Neural cell (in vitro differentiated cells): Measurements from ENCODE around the gene CCL15. TPM values are rescaled to one million over a fixed set of nuclear protein-coding genes. Genes with fewer than 3 reads are reported as not detected.

Experiments used
- H2AFZ ChIP-seq: fragments of 200-600, 300-800 bp; sonication (generic), shearing (Covaris generic); 2 replicates; pipeline ENCODE4 v1.6.0; 2014; ENCODE audit warnings: low read depth, mild to moderate bottlenecking, antibody characterized with exemption, low read length, moderate library complexity
- H3F3A ChIP-seq: fragments of 200-600 bp; shearing (Covaris generic); 2 replicates; pipeline ENCODE4 v1.6.1; 2016; ENCODE audit warnings: mild to moderate bottlenecking, moderate library complexity, mixed read lengths, antibody characterized with exemption, low read length; ENCODE audit not compliant: insufficient read depth, poor library complexity, severe bottlenecking
- H3K27ac ChIP-seq: fragments of 200-600, 300-800 bp; sonication (generic), shearing (Covaris generic); 2 replicates; pipeline ENCODE4 v1.5.1; 2014; ENCODE audit warnings: mild to moderate bottlenecking, low read length, moderate library complexity
- H3K27me3 ChIP-seq: fragments of 300-800, 200-600 bp; sonication (generic), shearing (Covaris generic); 2 replicates; pipeline ENCODE4 v1.6.0; 2014; ENCODE audit warnings: mild to moderate bottlenecking, low read depth, low read length, moderate library complexity; ENCODE audit not compliant: insufficient read depth
- H3K36me3 ChIP-seq: fragments of 300-800, 200-600 bp; sonication (generic), shearing (Covaris generic); 2 replicates; pipeline ENCODE4 v1.5.1; 2014; ENCODE audit warnings: mild to moderate bottlenecking, antibody characterized with exemption, low read length, moderate library complexity; ENCODE audit not compliant: insufficient read depth
- H3K4me2 ChIP-seq: fragments of 300-800, 200-600 bp; sonication (generic), shearing (Covaris generic); 2 replicates; pipeline ENCODE4 v1.6.0; 2014; ENCODE audit warnings: mild to moderate bottlenecking, low read length
- H3K4me3 ChIP-seq: fragments of 300-800, 200-600 bp; sonication (generic), shearing (Covaris generic); 2 replicates; pipeline ENCODE4 v1.5.1; 2014; ENCODE audit warnings: mild to moderate bottlenecking, low read length, moderate library complexity
- H3K79me2 ChIP-seq: fragments of 200-600 bp; shearing (Covaris generic); replicated peaks from 2 replicates; pipeline ENCODE4 v1.6.0; 2014; ENCODE audit warnings: mild to moderate bottlenecking, low read length, moderate library complexity; ENCODE audit not compliant: insufficient read depth
- H3K9ac ChIP-seq: fragments of 300-800, 200-600 bp; sonication (generic), shearing (Covaris generic); 2 replicates; pipeline ENCODE4 v1.6.1; 2016; ENCODE audit warnings: mild to moderate bottlenecking, low read length, mixed read lengths
- H3K9me2 ChIP-seq: fragments of 200-600 bp; shearing (Covaris generic); 2 replicates; pipeline ENCODE4 v1.6.1; 2016; ENCODE audit warnings: mild to moderate bottlenecking, low read length, mixed read lengths; ENCODE audit not compliant: insufficient read depth
- H3K9me3 ChIP-seq: fragments of 200-600, 300-800 bp; sonication (generic), shearing (Covaris generic); 2 replicates; pipeline ENCODE4 v1.6.1; 2016; ENCODE audit warnings: mild to moderate bottlenecking, mixed run types, low read length, moderate library complexity, mixed read lengths
- H4K20me1 ChIP-seq: fragments of 200-600 bp; shearing (Covaris generic); 2 replicates; pipeline ENCODE4 v1.6.1; 2016; ENCODE audit warnings: mild to moderate bottlenecking, mixed run types; ENCODE audit not compliant: insufficient read depth
- CTCF ChIP-seq: fragments of 450-650 bp; IDR thresholded peaks from 2 replicates; pipeline ENCODE4 v1.5.1; 2014; ENCODE audit warnings: antibody characterized with exemption, mild to moderate bottlenecking, moderate library complexity; ENCODE audit not compliant: poor library complexity, severe bottlenecking
- EP300 ChIP-seq: fragments of 450-650 bp; conservative IDR thresholded peaks from 2 replicates; pipeline ENCODE4 v1.6.1; 2014; ENCODE audit warnings: antibody characterized with exemption, mild to moderate bottlenecking, moderate library complexity; ENCODE audit not compliant: poor library complexity, severe bottlenecking
- EZH2 ChIP-seq: fragments of 200-600, 300-800 bp; shearing (Covaris generic), sonication (generic); IDR thresholded peaks from 2 replicates; pipeline ENCODE4 v1.6.1; 2014; ENCODE audit warnings: antibody characterized with exemption, low read length, borderline replicate concordance, mild to moderate bottlenecking; ENCODE audit not compliant: insufficient read depth, poor library complexity, severe bottlenecking
- MXI1 ChIP-seq: fragments of 450-650 bp; conservative IDR thresholded peaks from 2 replicates; pipeline ENCODE4 v1.6.1; 2014; ENCODE audit warnings: antibody characterized with exemption, mild to moderate bottlenecking; ENCODE audit not compliant: poor library complexity, severe bottlenecking
- POLR2AphosphoS5 ChIP-seq: IDR thresholded peaks from 2 replicates; pipeline ENCODE4 v1.6.1; 2012
- RAD21 ChIP-seq: fragments of 450-650 bp; conservative IDR thresholded peaks from 2 replicates; pipeline ENCODE4 v1.6.1; 2014; ENCODE audit warnings: antibody characterized with exemption, mild to moderate bottlenecking, moderate library complexity
- REST ChIP-seq: IDR thresholded peaks from 2 replicates; pipeline ENCODE4 v1.6.1; 2012; ENCODE audit warnings: borderline replicate concordance
- SMC3 ChIP-seq: fragments of 450-650 bp; conservative IDR thresholded peaks from 2 replicates; pipeline ENCODE4 v1.6.1; 2014; ENCODE audit warnings: antibody characterized with exemption, mild to moderate bottlenecking, moderate library complexity; ENCODE audit not compliant: poor library complexity
- TAF1 ChIP-seq: IDR thresholded peaks from 2 replicates; pipeline ENCODE4 v1.6.1; 2012; ENCODE audit warnings: low read depth
- polyA plus RNA-seq: library from polyadenylated mRNA; depleted of rRNA; stranded (reverse); fragments of >200 nt; gene quantifications from 2 replicates; pipeline ENCODE4 v1.2.3, GENCODE V29; 2014

Gene CCL15
- polyA plus RNA-seq, 1 donor from 2014 or later = not detected

- Histone ChIP-seq H3F3A (no peaks in the 10 kb centered on the region), H3K36me3 (no peaks in the 10 kb centered on the region), H3K27ac (no peak overlapping the region), H3K9ac (no peak overlapping the region), H3K4me3 (no peak overlapping the region), H3K79me2 (no peaks in the 10 kb centered on the region), H3K9me3 (no peaks in the 10 kb centered on the region), H4K20me1 (no peaks in the 10 kb centered on the region), H3K27me3 (no peaks in the 10 kb centered on the region), H3K4me2 (no peak overlapping the region), H3K9me2 (no peaks in the 10 kb centered on the region), H2AFZ (no peak overlapping the region)
- no peak for TF ChIP-seq POLR2AphosphoS5
- TF ChIP-seq SMC3 = no peak
- no peak for TF ChIP-seq RAD21
- no peak for TF ChIP-seq MXI1
- TF ChIP-seq EP300 = no peak
- TF ChIP-seq CTCF = no peak
- no peak for TF ChIP-seq TAF1
- TF ChIP-seq REST = no peak
- TF ChIP-seq EZH2 = no peak
These were observed 27.8 kb downstream of the CCL15 start for GRCh38 chr17:35973333-35974260.

- Histone ChIP-seq H3F3A (no peaks in the 10 kb centered on the region), H3K79me2 (no peaks in the 10 kb centered on the region), H3K36me3 (no peaks in the 10 kb centered on the region), H3K27ac (no peak overlapping the region), H2AFZ (no peak overlapping the region), H3K4me2 (no peak overlapping the region), H3K4me3 (no peak overlapping the region), H3K9ac (no peak overlapping the region), H4K20me1 (no peaks in the 10 kb centered on the region), H3K9me3 (no peaks in the 10 kb centered on the region), H3K9me2 (no peaks in the 10 kb centered on the region), H3K27me3 (no peaks in the 10 kb centered on the region)
- no peak for TF ChIP-seq RAD21
These were observed 28.4 kb downstream of the CCL15 start for GRCh38 chr17:35972945-35973332.
